Neutrophil (primary cell): ENCODE measurements around the gene KCNQ1.

Source experiments
- H3K27ac ChIP-seq: fragments of 200-600 bp; sonication (generic); 2 replicates; pipeline ENCODE4 v1.5.1; 2016; ENCODE audit warnings: mild to moderate bottlenecking, moderate library complexity
- H3K27me3 ChIP-seq: fragments of 200-600 bp; sonication (generic); 2 replicates; pipeline ENCODE4 v1.6.0; 2016; ENCODE audit warnings: mild to moderate bottlenecking
- H3K36me3 ChIP-seq: fragments of 200-600 bp; sonication (generic); 2 replicates; pipeline ENCODE4 v1.5.1; 2017
- H3K4me1 ChIP-seq, 2 experiments: fragments of 200-600 bp in 1 of 2; sonication (generic) in 1 of 2; 1 replicate in 1 of 2; 2 replicates in 1 of 2; pipeline versions ENCODE4 v1.5.1 to v1.6.1; 2013 to 2016; ENCODE audit warnings: low read depth in 1 of 2, low read length in 1 of 2, mild to moderate bottlenecking in 1 of 2, moderate library complexity in 1 of 2; ENCODE audit not compliant: control insufficient read depth in 1 of 2, insufficient read depth in 1 of 2
- H3K4me3 ChIP-seq, 2 experiments: fragments of 200-600 bp in 1 of 2; sonication (generic) in 1 of 2; 1 replicate in 1 of 2; 2 replicates in 1 of 2; pipeline ENCODE4 v1.5.1; 2013 to 2016; ENCODE audit warnings: low read depth in 1 of 2, low read length in 1 of 2, mild to moderate bottlenecking in 1 of 2, moderate library complexity in 1 of 2
- H3K9me3 ChIP-seq: fragments of 200-600 bp; sonication (generic); 2 replicates; pipeline ENCODE4 v1.5.1; 2016
- TF ChIP-seq, protein P1 (sequence below): fragments of 200-600 bp; sonication (generic); IDR thresholded peaks from 2 replicates; pipeline ENCODE4 v1.5.1; 2016; ENCODE audit warnings: antibody characterized with exemption

KCNQ1 gene

DNA sequence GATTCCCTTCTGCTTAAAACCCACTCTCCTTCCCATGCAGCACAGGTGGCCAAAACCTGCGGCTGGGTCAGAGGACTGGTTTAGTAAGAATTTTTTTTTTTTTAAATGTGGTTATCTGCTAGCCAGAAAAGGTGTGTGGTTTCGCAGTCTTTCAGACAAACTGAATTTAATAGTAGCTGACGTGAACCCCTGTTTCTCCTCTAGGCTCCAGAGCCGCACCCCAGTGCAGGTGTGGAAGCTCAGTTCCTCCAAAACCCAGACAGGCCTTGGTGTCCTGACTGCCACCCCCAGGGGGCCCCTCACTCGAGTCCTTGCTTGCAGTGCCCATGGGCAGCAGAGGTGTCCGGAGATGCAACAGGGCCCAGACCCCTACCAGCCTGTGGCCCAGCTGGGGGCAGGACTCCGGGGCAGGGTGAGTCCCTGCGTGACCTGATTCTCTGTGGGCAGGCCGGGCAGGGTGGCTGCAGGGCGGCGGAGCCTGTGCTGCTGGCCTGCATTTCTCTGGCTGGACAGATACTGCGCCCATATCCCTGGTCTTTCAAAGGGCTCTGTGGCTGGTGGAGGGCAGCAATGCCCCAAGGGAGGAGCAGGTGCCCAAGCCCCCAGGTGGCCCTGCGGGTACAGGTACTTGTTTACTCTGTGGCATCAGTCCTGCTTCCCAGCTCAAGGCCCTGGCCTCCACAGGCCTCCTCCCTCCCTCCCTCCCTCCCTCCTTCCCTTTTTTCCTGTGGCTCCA, 15.2 kb downstream of the KCNQ1 start:
- H3K4me3 ChIP-seq, result no peak overlapping the region
- no peaks in the 10 kb centered on the region for H3K4me1 ChIP-seq
- no peaks in the 10 kb centered on the region for H3K36me3 ChIP-seq
- H3K27ac ChIP-seq, result no peak overlapping the region
- TF ChIP-seq, protein P1, sequence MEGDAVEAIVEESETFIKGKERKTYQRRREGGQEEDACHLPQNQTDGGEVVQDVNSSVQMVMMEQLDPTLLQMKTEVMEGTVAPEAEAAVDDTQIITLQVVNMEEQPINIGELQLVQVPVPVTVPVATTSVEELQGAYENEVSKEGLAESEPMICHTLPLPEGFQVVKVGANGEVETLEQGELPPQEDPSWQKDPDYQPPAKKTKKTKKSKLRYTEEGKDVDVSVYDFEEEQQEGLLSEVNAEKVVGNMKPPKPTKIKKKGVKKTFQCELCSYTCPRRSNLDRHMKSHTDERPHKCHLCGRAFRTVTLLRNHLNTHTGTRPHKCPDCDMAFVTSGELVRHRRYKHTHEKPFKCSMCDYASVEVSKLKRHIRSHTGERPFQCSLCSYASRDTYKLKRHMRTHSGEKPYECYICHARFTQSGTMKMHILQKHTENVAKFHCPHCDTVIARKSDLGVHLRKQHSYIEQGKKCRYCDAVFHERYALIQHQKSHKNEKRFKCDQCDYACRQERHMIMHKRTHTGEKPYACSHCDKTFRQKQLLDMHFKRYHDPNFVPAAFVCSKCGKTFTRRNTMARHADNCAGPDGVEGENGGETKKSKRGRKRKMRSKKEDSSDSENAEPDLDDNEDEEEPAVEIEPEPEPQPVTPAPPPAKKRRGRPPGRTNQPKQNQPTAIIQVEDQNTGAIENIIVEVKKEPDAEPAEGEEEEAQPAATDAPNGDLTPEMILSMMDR, result no peak
- H3K27me3 ChIP-seq, result no peaks in the 10 kb centered on the region
- H3K9me3 ChIP-seq, result no peaks in the 10 kb centered on the region

DNA sequence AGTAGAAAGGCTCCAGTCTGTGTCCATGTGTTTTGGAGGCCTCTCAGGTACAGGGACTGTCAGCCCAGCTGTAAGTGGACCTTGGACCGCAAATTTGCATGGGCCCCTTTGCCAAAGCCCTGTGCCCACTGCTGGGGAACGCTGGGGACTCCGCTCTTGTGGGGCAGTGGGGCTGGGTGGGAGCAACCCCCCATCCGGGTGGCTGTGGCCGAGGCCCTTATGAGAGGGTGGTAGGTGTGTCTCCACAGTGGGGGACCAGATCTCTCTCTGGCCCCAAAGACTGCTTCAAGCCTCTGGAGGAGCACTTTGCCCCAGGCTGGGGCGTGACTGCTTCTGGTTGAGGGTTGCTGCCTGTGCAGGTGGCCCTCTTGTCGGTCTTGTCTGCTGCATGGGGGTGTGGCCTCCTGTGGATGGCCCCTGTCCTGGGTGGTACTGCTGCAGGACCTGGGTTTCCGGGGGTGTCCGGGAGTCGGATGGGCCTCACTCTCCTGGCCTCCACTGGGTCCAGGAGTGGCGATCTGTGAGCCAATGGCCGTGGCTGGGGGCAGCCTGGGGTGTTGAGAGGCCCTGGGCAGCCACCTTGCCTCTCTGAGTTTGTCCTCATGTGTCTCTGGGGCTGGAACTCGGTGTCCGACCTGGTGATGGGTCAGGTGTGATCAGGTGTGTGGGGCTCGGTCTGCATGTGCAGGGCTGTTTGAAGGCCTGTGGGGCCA, 15.9 kb downstream of the KCNQ1 start:
- Histone ChIP-seq H3K4me3 (no peak overlapping the region), H3K36me3 (no peaks in the 10 kb centered on the region), H3K27me3 (no peaks in the 10 kb centered on the region), H3K9me3 (no peaks in the 10 kb centered on the region), H3K4me1 (no peaks in the 10 kb centered on the region), H3K27ac (no peak overlapping the region)
- TF ChIP-seq, protein P1, result no peak

DNA sequence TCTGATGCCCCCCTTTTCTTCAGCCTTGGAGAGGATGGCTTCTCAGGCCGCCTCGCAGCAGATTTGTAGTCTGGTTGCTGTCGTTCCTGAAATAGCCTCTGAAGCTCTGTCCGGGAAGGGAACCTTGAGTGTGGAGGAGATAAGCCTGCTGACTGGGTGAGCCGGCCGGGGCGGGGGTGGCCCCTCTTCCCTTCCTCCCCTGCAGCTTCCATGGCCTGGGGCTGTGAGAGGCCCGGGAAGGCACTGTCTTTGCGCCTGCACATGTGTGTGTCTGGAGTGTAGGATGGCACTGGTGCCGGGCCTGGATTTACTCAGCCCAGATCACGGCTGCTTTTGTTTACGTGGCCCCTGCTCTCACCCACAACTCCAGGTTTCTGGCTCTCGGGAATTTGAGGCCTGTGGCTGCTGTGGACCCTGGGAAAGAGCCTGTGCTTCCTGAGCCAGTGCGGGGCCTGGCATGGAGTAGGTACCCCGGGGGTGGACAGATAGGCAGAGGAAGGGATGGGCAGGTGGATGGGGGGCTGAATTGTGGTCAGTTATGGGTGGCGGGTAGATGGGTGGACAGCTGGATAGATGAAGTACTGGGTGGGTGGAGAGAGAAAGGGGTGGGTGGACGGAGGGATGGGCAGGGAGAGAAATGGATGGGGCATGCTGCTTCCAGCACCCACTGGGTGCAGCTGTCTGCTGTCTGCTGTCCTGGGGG, 16.6 kb downstream of the KCNQ1 start:
- Histone ChIP-seq H3K27me3 (no peaks in the 10 kb centered on the region), H3K9me3 (no peaks in the 10 kb centered on the region), H3K4me3 (no peak overlapping the region), H3K36me3 (no peaks in the 10 kb centered on the region), H3K27ac (no peak overlapping the region), H3K4me1 (no peaks in the 10 kb centered on the region)
- TF ChIP-seq, protein P1, result no peak

DNA sequence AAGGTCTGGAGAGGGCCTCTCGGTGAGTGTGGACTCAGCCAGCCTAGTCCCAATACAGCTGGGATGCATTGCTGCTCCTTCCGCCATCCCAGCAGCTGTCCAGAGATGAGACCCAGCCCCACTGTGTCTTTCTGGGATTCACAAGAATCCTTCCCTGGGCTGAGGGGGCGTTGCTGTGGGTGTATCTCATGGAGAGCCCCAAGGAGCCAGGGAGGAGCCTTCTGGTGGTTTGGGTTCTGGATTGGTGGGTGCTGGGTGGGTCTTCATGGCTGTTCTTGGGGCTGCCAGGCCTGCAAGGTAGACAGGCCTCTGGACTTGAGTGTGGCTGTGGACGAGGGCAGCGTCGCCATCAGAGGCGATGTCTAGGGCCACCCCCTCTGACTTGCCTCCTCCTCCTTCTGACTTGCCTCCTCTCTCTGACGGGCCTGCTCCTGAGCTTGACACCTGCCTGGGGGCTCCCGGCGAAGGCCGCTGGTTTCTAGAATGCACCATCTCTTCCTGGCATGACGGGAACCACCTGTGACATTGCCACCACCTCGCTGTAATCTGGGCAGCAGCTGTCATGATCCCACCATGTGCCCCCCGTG, 17.2 kb downstream of the KCNQ1 start:
- no peaks in the 10 kb centered on the region for H3K4me1 ChIP-seq
- TF ChIP-seq, protein P1, result no peak
- H3K27me3 ChIP-seq, result no peaks in the 10 kb centered on the region
- no peaks in the 10 kb centered on the region for H3K36me3 ChIP-seq
- H3K4me3 ChIP-seq, result no peak overlapping the region
- H3K27ac ChIP-seq, result no peak overlapping the region
- H3K9me3 ChIP-seq, result no peaks in the 10 kb centered on the region

DNA sequence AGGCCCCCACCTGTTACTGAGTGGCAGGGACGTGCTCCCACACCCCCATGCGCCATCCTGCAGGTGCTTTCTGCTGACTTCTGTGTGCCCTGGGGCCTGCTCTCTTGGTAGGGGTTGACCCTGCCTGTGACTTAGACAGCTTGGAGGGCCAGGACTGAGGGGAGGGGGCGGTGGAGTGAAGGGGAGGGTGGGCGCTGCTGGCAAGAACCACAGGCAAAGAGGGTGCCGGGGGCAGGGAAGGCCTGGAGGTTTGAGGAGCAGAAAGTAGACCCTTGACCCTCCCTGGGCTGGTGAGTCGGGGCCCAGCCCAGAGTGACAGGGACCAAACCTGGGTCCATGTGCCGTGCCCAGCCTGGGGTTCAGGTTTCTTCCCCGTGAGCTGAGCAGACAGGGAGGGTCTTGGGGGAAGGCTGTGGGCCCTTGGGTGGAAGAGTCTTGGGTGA, 17.8 kb downstream of the KCNQ1 start:
- TF ChIP-seq, protein P1, result no peak
- Histone ChIP-seq H3K36me3 (no peaks in the 10 kb centered on the region), H3K27ac (no peak overlapping the region), H3K4me1 (no peaks in the 10 kb centered on the region), H3K9me3 (no peaks in the 10 kb centered on the region), H3K4me3 (no peak overlapping the region), H3K27me3 (peaks cover 2% of the 10 kb centered on the region)
